Smooth muscle cell (in vitro differentiated cells): ENCODE measurements around the gene SERPINA1. TPM values are rescaled to one million over a fixed set of nuclear protein-coding genes. Genes with fewer than 3 reads are reported as not detected.

Experiments used
- DNase-seq: peaks from one replicate; lab custom pipeline; 2025; ENCODE audit not compliant: unreplicated experiment; lab: John Stamatoyannopoulos, UW
- H2AFZ ChIP-seq: fragments of 200-600 bp; sonication (generic); 2 replicates; pipeline ENCODE4 v1.6.0; 2016; ENCODE audit warnings: antibody characterized with exemption, low read depth, mild to moderate bottlenecking
- H3F3A ChIP-seq: fragments of 200-600 bp; sonication (generic); 2 replicates; pipeline ENCODE4 v1.6.0; 2017; ENCODE audit warnings: antibody characterized with exemption, low read depth
- H3K27ac ChIP-seq: fragments of 200-600 bp; sonication (generic); 2 replicates; pipeline ENCODE4 v1.5.1; 2016; ENCODE audit warnings: low read depth, mild to moderate bottlenecking
- H3K27me3 ChIP-seq: fragments of 200-600 bp; sonication (generic); 2 replicates; pipeline ENCODE4 v1.6.1; 2016; ENCODE audit warnings: low read depth, mild to moderate bottlenecking
- H3K36me3 ChIP-seq: fragments of 200-600 bp; sonication (generic); 2 replicates; pipeline ENCODE4 v1.5.1; 2016; ENCODE audit warnings: low read depth
- H3K4me1 ChIP-seq: fragments of 200-600 bp; sonication (generic); 2 replicates; pipeline ENCODE4 v1.5.1; 2016; ENCODE audit warnings: low read depth
- H3K4me2 ChIP-seq: fragments of 200-600 bp; sonication (generic); 2 replicates; pipeline ENCODE4 v1.6.0; 2016; ENCODE audit warnings: mild to moderate bottlenecking
- H3K4me3 ChIP-seq: fragments of 200-600 bp; sonication (generic); 2 replicates; pipeline ENCODE4 v1.5.1; 2016; ENCODE audit warnings: mild to moderate bottlenecking
- H3K79me2 ChIP-seq: fragments of 200-600 bp; sonication (generic); 2 replicates; pipeline ENCODE4 v1.6.0; 2016; ENCODE audit warnings: low read depth, mild to moderate bottlenecking
- H3K9ac ChIP-seq: fragments of 200-600 bp; sonication (generic); 2 replicates; pipeline ENCODE4 v1.6.0; 2016; ENCODE audit warnings: low read depth
- H3K9me3 ChIP-seq: fragments of 200-600 bp; sonication (generic); replicated peaks from 2 replicates; pipeline ENCODE4 v1.5.1; 2016; ENCODE audit warnings: low read depth
- H4K20me1 ChIP-seq: fragments of 200-600 bp; sonication (generic); 2 replicates; pipeline ENCODE4 v1.6.0; 2016; ENCODE audit warnings: low read depth
- WGBS: methylation state at CpG from one replicate; pipeline ENCODE4 v1.1.7; 2016; ENCODE audit warnings: low lambda C conversion rate; 5-methylcytosine and 5-hydroxymethylcytosine counted together
- polyA plus RNA-seq: library from polyadenylated mRNA; unstranded; fragments of >200 nt; fragmentation: Nextera tagmentation; extraction: Ambion mirVana; gene quantifications from 2 replicates; pipeline ENCODE4 v1.2.1, GENCODE V29; 2016
- total RNA-seq: library from RNA; depleted of rRNA; stranded (reverse); fragments of >200 nt; gene quantifications from 2 replicates; pipeline ENCODE4 v1.2.3, GENCODE V29; 2014
- TF ChIP-seq, protein P1 (sequence below): fragments of 200-600 bp; sonication (generic); IDR thresholded peaks from 2 replicates; pipeline ENCODE4 v1.5.1; 2017; ENCODE audit warnings: borderline replicate concordance, mild to moderate bottlenecking, antibody characterized with exemption; ENCODE audit not compliant: insufficient read depth, poor library complexity, severe bottlenecking

Gene SERPINA1
- total and polyA plus RNA-seq, 2 experiments from 2014 or later = 1.8 to 2.4 TPM

DNA sequence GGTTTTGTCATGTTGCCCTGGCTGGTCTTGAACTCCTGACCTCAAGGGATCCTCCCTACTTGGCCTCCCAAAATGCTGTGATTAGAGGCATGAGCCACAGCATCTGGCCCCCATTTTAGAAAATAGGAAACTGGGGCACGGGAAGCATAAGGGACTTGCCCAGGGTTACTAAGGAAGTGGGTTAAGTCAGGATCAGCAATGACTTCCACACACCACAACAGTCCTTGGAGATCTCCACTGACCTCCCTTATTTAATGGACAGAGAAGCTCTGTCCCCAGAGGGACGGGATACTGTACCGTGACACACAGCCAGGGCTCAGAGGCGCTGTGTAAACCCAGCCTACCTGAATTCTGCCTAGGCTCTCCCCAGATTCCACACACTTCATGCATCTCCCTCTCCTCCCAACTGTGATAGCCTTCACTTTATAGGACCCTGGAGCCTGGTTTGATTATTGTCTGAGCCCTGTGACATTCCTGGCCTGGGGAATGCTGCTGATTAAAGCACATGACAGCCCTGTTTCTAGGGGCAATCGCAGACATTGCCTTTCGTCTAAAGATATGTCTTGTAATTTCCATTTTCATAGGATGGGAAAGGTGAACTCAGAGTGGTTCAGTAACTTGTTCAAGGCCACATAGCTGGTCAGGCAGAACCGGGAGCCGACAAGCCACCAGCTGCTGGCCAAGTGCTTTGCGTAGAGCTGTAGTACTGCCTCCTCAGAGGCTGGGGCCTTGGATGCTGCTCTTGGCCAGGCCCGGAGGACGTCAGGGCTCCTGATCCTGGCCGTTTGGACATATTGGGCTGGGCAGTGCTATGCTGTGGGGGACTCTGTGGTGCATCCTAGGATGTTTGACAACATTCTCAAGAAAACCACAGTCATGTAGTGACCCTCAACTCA is 20.8 kb downstream of the SERPINA1 start:
- H3K79me2 ChIP-seq = no peaks in the 10 kb centered on the region
- H3K4me3 ChIP-seq = no peak overlapping the region
- H3K9ac ChIP-seq = no peak overlapping the region
- H3K9me3 ChIP-seq = no peaks in the 10 kb centered on the region
- H3F3A ChIP-seq = no peaks in the 10 kb centered on the region
- no peak overlapping the region for H2AFZ ChIP-seq
- TF ChIP-seq, protein P1, sequence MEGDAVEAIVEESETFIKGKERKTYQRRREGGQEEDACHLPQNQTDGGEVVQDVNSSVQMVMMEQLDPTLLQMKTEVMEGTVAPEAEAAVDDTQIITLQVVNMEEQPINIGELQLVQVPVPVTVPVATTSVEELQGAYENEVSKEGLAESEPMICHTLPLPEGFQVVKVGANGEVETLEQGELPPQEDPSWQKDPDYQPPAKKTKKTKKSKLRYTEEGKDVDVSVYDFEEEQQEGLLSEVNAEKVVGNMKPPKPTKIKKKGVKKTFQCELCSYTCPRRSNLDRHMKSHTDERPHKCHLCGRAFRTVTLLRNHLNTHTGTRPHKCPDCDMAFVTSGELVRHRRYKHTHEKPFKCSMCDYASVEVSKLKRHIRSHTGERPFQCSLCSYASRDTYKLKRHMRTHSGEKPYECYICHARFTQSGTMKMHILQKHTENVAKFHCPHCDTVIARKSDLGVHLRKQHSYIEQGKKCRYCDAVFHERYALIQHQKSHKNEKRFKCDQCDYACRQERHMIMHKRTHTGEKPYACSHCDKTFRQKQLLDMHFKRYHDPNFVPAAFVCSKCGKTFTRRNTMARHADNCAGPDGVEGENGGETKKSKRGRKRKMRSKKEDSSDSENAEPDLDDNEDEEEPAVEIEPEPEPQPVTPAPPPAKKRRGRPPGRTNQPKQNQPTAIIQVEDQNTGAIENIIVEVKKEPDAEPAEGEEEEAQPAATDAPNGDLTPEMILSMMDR = no peak
- H3K27me3 ChIP-seq = no peaks in the 10 kb centered on the region
- H3K4me1 ChIP-seq = no peaks in the 10 kb centered on the region
- 87% methylated on average over 12 of the region's 12 CpGs for WGBS
- no peak overlapping the region for H3K4me2 ChIP-seq
- no peak for DNase-seq
- H3K36me3 ChIP-seq = no peaks in the 10 kb centered on the region
- no peak overlapping the region for H3K27ac ChIP-seq
- no peaks in the 10 kb centered on the region for H4K20me1 ChIP-seq

DNA sequence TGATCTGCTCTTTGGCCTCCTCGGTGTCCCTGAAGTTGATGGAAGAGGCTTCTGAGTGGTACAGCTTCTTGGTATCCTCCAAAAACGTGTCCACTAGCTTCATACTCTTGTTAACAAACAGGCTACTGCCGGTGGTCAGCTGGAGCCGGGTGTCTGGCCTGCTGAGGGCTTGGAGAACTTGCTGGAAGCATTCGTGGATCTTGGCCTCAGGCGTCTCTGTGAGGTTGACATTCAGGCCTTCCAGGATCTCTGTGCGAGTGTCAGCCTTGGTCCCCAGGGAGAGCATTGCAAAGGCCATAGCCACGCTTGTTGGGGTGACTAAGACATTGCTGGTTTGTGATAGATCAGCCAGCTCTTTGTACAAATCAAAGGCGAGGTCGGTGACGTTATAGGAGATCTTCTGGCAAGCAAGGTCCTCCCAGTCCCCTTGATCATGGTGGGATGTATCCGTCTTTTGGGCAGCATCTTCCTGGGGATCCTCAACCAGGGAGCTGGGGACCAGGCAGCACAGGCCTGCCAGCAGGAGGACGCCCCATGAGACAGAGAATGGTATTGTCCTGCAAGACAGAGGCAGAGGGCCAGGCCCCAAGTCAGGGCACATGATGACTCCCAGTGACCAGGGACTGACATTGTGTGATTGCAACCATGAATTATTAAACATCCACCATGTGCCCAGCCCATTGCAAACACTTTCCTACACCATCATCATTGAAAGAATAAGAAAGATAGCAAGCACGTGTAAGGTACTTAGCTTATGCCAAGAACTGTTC is 22.1 kb downstream of the SERPINA1 start, which contains the start of gene SERPINA2:
TSS of gene SERPINA2 (minus strand) at position 553 of the 770 bp plus-strand sequence.
- 93% methylated on average over 14 of the region's 14 CpGs for WGBS

DNA sequence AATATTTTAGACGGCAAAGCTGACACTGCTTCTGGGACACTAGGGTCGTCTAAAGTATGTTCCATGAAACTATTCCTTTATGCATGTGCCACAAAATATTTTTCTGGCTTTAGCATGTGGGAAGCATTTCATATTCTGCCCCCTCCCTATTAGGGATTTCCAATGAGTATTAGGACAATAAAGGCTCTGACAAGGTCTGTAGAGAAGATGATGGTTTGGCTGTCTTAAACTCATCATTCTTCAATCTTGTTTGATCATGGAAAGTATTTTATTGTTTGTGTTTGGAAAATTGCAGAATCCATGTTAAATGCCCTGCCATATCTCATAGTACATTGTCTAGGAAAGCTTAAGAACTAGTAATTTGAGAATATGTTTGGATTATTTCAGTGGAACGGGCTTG is 22.8 kb downstream of the SERPINA1 start:
- Histone ChIP-seq H3K4me2 (no peak overlapping the region), H3K27me3 (no peaks in the 10 kb centered on the region), H3F3A (no peaks in the 10 kb centered on the region), H3K79me2 (no peaks in the 10 kb centered on the region), H4K20me1 (no peaks in the 10 kb centered on the region), H3K4me1 (no peaks in the 10 kb centered on the region), H3K36me3 (no peaks in the 10 kb centered on the region), H3K4me3 (no peak overlapping the region), H2AFZ (no peak overlapping the region), H3K9ac (no peak overlapping the region), H3K27ac (no peak overlapping the region), H3K9me3 (no peaks in the 10 kb centered on the region)
- 93% methylated on average over 3 of the region's 3 CpGs for WGBS
- DNase-seq = no peak
- TF ChIP-seq, protein P1 = no peak

More for the DNA sequence above, 22.1 kb downstream of the SERPINA1 start, which contains the start of gene SERPINA2:
- Histone ChIP-seq H3K9ac (no peak within 1 kb of the TSS), H3K4me2 (no peak within 1 kb of the TSS), H3K36me3 (no peaks in the 10 kb centered on the region), H3K9me3 (no peaks in the 10 kb centered on the region), H3K79me2 (no peaks in the 10 kb centered on the region), H3K4me3 (no peak within 1 kb of the TSS), H3K27me3 (no peaks in the 10 kb centered on the region), H3K27ac (no peak within 1 kb of the TSS), H2AFZ (no peak within 1 kb of the TSS), H3F3A (no peaks in the 10 kb centered on the region), H4K20me1 (no peaks in the 10 kb centered on the region), H3K4me1 (no peaks in the 10 kb centered on the region)
- TF ChIP-seq, protein P1 = no peak
- no peak for DNase-seq
